Measurements from ENCODE around the gene SH3PXD2A.
"Not testable (repeated sequence)": the region's sequence is repeated elsewhere in the genome, so short reads cannot be mapped to it uniquely, and the experiment has no call there.

Gene SH3PXD2A

DNA sequence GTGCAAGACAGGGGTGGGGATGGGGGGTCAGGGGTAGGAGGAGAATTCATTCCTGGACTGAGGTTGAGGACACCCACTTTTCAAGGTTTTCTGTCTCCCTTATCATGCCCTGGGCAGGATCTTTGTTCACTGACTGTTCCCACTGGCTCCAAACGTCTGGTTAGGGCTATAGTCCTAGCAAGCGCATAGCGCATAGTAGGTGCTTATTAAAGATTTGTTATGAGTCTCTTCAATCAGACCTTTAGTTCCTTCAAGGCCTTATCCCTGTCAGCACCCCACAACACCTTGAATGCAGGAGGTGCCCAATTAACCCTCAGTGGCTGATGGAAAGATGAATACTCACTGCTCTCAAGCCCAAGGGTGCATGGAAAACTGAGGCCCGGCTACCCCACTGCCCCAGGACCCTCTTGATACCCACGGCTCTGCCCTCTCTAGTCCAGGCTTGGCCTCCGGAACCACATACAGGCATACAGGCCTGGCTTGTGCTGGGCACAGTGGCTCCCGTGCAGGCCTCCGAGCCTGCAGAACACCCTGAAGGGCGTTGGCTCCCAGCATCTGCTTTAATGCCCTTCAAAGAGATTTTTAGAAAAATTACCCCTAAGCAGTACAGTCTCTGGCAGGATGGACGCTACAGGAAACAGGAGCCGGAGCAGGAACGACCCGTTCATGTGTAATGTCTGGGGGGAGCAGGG, 177.7 kb downstream of the SH3PXD2A start:
- in situ Hi-C loops (cut with MboI; ENCODE audit: low sequenced_read_pairs), result no loop called here

DNA sequence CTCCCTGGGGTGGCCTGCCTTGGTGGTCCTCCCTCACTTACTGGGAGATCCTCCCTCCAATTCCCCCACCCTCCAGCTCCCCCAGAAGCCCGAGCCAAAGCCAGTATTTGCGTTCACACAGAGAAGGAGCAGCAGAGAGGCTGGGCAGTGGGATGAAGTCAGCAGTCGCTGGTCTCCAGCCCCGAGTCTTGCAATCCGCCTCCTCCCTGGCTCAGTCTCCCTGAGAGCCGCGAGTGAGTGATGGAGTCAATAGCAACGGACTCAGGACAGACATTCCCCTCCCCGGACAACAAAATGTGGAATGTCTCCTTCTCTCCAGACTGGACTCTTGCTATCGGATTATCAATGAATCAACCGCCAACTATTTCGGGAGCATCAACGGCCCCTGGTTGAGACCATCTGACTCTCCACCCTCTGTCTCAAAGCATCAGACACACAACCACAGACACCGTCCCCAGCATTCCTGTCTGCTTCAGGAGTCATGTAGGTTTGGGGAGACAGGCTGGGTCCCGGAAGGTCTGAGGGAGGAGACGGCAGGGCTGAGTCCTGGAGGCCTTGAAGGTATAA, 178.4 kb downstream of the SH3PXD2A start:
- in situ Hi-C loops (cut with MboI; ENCODE audit: low sequenced_read_pairs), result no loop called here

DNA sequence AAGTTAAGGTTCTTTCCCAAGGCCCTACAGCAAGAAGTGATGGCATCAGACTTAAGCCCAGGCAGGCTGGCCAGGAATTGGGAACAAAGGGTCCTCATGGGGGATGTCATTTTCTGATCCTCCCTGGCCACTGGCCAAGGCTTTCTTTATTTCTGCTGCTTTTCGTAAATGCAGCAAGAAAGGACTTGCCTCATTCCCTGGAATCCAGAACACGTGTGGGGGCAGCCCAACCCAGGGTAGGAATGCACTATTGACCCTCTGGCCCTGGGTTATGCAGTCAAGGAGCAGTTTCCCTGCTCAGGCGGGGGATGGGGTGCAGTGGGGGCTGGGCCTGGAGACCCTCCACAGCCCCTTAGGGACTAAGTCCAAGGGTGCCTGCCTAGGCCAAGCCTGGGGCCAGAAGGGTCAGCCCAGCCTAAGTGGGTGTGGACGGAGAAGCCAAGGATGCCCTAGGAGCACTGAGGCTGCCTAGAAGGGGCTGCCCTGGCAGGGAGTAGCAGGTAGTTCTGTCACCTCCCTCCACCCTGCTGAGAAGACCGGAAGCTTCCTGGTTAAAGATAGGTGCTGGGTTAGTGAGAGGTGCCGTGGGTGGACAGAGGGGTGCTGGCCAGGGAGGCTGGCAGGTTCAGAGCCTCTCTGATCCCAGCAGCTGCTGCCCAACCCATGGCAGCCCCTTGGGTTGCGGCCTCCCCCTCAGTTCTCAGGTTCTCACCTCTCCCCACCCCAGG, 179.2 kb downstream of the SH3PXD2A start:
- in situ Hi-C loops (cut with MboI; ENCODE audit: low sequenced_read_pairs), result no loop called here

DNA sequence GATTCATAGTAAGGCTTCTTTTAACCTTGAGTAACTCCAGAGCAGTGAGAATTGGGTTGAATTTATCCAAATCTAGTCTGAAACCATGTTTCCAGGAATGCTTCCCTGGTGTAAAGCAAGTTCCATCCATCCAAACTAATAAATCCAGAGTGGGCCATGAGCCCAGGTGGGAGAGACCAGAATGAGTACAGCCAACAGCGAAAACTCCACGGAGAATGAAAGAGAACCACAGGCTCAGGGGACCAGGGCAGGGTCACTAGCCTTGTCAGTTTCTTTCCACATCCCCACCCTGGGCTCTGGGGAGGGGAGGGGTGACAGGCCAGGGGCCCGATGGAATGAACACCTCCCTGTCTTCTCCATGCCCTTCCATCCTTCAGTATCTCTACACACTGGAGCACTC, 181.8 kb downstream of the SH3PXD2A start:
- in situ Hi-C loops (cut with MboI; ENCODE audit: low sequenced_read_pairs), result no loop called here

DNA sequence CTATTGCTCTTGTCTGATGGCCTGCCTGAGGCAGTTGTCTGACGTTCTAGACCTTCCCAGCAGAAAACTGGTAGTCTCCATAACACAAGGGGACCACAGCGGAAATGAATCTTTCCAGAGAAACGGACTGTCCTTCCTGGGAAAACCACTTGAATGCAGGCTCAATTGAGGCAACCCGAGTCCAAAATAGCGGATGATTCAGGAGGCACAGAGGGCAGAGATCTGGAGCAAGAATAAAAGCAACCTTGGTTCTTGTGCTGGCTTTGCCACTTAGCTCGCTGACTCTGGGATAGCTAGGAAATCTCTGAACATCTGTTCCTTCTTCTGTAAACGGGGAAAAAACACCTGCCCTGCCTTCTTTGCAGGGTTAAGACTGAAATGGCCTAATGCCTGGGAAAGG, 183.0 kb downstream of the SH3PXD2A start:
- in situ Hi-C loops (cut with MboI; ENCODE audit: low sequenced_read_pairs), result no loop called here

DNA sequence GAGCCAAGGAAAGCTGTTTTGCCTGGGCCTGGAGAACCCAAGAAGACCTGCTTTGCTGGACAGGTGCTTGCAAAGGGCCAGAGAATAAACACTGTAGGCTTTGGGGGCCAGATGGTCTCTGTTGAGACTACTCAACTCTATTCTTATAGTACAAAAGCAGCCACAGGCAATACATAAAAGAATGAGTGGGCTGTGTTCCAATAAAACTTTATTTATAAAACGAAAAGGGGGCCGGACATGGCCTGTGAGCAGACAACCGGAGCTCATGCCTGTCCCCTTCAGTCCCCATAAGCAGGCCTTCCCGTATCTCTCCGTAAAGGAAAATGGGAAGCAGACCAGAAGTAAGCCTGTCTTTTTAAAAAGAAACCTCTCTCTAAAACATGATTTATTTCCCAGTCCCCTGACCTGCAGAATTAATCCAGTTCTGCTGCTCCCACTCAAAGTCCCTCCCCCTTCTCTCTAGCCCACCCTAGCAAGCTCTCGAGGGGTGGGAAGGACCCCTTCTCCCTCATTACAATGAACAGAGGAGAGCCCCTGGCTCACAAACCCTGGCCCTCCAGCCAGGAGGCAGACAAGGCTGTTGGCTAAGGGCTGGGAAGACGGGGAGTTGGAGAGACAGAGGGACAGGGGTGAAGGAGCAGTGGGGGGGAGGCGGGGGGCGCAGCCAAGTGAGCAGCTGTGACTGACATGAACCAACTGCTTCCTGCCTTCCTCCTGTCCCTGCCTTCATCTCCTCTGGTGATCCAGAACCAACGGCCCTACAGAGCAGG, 184.1 kb downstream of the SH3PXD2A start:
- in situ Hi-C loops (cut with MboI; ENCODE audit: low sequenced_read_pairs), result no loop called here

DNA sequence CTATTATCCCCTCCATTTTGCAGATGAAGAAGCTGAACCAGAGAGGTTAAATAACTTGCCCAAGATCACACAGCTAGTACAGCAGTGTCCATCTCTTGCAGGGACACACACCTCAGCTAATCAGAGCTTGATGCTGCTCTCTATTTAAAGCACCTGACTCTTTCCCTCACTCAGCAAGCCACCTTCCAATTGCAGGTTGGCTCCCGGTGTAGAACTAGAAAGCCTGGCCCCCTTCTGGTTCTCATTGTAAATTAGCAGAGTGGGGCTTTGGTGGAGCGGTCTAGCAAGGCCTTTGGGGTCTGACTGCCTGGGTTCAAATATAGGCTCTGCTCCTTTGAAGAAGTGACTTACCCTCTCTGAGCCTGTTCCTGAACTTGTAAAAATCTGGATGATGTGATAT, 185.4 kb downstream of the SH3PXD2A start:
- in situ Hi-C loops (cut with MboI; ENCODE audit: low sequenced_read_pairs), result no loop called here

DNA sequence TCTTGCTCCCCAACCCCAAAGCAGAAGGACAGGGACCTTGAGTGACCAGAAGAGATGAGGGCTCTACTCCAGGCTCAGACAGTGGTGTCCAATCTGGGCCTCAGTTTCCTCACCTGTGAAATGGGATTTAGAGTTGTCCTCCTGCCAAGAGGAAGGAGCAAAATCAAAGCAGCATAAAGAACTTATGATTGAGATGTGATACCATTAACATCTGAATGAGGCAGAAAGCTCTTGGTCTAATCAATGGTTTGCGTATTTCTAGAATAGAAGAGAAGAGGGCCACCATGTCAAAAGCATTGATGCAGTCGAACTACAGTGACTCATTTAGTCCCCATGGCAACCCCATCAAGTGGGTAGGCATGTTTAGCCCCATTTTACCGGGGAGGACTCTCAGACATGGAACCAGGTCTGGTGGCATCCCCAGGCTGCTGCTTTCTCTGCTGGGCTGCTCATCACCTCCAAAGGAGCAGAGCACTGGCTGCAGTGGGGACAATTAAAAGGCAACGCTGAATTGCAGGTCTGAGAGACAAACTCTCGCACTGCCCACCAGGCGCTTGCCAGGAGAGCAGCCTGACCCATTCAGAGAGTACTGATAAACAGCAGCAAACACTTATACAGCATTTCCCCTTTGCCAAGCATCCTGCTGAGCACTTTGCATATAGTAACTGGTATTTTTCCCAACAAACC, 186.0 kb downstream of the SH3PXD2A start:
- in situ Hi-C loops (cut with MboI; ENCODE audit: low sequenced_read_pairs), result no loop called here

DNA sequence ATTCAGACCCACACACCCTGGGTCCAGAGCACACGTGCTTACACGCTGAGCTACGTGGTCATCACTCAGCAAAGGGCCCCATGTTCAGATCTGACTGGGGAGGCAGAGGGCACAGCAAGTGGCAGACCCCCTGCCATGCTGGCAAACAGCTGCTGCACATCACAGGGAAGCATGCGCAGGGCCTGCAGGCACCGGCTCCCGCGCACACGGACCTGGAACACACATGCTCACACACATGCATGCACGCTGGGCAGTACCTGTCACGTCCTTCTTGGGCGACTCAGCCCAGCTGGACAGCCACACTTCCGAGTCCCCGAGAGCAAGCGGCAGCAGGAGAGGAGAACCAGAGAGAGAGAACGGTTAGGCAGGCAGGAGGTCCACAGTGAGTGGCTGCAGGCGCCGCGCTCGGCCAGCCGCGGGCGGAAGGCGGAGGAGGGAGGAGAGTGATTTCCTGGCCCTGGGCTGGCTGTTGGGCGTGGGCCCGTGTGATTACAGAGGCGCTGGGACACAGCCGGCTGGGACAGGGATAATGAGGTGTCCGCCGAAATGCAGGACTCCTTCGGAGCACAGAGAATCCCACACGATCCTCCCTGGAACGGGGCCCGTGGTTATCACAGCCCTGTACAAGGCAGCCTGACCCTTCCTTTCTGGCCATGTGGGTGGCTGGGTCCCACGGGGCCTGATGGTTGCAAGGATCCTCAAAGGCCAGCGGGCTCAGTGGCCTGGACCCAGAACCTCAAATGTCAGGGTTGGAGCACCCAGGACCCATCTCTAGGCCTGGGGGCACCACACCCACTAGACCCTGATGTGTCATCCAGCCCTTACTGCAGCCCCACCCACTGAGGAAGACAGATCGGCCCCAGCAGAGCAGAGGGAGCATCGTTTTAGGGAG, 186.8 kb downstream of the SH3PXD2A start:
- in situ Hi-C loops (cut with MboI; ENCODE audit: low sequenced_read_pairs), result no loop called here

DNA sequence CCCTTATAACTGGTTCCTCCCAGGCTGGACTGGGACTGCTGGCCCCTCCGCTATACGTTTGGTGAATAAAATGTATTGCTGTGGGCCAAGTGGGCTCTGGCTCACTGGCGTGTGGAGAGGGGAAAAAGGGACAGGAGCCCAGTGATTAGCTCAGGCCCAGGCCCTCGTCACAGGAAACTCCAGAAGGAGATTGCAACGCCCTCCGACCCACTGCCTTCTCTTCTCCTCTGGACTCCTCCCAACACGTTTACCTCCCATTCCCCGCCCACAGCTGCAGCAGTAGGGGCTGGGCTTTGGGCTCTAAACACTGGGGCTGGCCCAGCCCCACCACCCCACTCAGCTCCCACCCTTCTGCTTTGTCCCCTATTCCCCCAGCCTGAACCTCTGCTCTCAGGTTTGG, 188.0 kb downstream of the SH3PXD2A start:
- in situ Hi-C loops (cut with MboI; ENCODE audit: low sequenced_read_pairs), result no loop called here

DNA sequence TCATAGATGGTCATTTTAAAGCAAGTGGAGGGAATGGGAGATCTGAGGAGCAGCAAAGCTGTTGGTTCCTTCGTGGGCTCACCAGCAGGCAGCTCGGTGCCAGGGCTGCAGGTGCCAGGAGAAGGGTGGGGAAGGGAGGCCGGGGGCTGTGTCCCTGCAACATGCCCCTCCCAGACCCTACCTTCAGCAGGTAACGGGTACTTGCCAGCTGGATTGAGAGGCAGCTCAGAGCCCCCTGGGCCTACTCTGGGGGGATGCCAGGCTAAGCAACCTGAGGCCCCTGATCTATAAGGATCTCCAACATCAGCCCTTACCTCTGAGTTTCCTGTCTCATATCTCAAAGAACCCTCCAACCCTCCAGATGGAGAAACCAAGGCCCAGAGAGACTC, 188.6 kb downstream of the SH3PXD2A start:
- in situ Hi-C loops (cut with MboI; ENCODE audit: low sequenced_read_pairs), result no loop called here

DNA sequence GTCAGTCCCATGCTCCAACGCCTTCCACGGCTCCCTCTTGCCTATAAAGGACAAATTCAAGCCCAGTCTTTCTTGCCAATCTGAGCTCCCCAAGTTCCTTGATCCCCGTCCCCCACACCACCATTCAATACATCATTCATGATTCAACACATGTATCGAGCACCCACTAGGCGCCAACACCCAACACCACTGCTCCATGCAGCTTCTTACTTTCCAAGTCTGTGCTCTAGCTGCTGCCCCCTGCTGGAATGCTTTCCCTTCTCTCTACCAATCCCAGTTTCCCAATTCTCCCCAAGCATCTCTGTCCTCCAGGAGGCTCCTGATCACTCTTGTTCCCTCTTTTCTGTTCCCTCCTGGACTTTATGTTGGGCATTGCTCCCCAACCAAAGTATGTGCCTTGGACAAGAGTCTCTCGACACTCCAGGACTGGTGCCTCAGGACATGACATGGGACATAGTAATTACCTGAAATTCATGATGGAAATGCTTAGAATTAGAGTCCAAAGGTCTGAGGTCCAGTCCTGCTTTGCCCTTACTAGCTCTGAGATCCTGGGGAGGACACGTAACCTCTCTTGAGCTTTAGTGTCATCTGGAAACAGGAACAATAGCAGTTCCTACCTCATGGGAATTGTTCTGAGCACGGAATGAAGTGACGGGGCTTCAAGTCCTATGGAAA, 189.2 kb downstream of the SH3PXD2A start:
- in situ Hi-C loops (cut with MboI; ENCODE audit: low sequenced_read_pairs), result no loop called here

DNA sequence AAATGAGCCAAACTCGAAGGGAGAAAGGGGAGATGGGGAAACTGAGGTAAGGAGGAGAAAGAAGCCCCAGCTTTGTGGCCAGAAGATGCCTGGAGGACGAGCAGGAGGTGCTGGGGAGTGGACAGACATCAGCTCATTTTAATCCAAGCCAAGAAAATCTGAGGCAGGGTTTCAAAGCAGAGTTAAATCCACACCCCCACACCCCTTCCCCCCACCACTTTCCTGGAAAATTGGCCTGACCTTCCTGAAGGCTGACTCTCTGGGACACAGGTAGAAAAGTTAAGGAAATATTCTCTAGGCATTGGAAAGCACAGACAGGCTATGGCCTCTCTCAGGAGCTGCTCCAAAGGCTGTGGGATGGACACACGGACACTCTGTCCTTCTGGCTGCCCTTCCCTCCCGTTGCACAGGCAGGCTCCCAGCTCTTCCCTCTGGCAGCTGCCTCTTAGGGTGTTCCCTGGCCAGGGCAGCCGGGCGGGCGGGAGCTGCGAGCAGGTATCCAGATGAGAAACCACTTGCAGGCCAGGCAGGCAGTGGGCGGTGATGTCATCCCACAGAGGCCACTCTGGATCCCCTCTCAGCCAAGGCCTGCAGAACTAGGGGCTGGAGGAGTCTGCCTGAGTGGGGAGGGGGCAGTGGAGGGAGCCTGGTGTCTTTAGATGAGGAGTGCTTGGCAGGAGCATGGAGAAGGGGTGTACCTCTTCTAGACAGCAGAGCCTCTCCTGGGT, 190.1 kb downstream of the SH3PXD2A start:
- in situ Hi-C loops (cut with MboI; ENCODE audit: low sequenced_read_pairs), result no loop called here

DNA sequence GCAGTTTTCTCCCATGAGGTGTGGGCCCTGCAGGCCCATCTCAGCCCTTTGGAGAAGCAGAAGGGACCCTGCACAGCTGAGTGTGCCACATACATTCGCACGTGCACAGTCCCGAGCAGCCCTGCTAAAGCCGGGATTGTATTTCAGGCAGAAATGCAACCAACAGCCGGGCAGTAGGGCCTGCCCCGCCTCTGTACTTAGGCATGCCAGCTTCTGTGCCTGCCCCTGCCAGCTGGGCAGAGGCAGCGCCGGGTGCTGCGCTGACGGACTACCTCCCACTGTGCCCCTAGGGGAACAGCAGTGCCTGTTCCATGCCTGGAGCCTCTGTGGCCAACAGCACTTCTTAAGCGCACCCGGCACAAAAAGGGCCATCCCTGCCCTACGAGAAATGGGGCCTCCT, 191.6 kb downstream of the SH3PXD2A start:
- in situ Hi-C loops (cut with MboI; ENCODE audit: low sequenced_read_pairs), result no loop called here

DNA sequence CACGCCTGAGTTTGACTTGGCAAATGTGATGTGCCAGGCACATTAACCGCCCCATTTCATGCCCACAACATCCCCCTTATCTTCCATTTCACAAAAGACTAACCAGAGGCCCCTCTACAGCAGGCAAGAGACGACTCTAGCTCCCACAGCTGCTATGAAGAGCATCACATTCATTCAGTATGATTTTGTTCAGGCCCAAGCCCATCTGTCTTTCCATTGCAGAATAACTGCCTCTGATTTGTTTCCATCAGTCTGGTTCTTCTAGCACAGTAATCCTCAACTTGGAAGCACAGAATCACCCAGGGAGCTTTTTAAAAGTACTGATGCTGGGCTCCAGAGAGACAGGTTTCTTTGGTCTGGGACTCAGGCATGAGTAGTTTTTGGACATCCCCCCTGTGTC, 192.1 kb downstream of the SH3PXD2A start:
- in situ Hi-C loops (cut with MboI; ENCODE audit: low sequenced_read_pairs), result no loop called here

DNA sequence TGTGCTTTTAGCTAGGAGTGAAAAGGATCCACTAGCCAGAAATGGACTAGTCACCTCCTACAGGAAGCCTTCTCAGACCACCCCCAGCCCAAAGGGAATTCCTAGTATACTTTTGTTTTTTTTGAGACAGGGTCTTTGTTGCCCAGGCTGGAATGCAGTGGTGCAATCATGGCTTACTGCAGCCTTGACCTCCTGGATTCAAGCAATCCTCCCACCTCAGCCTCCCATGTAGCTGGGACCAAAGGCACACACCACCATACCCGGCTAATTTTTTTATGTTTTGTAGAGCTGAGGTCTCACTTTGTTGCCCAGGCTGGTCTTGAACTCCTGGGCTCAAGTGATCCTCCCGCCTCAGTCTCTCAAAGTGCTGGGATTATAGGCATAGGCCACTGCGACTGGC, 192.7 kb downstream of the SH3PXD2A start:
- in situ Hi-C loops (cut with MboI; ENCODE audit: low sequenced_read_pairs), result not testable (repeated sequence)

DNA sequence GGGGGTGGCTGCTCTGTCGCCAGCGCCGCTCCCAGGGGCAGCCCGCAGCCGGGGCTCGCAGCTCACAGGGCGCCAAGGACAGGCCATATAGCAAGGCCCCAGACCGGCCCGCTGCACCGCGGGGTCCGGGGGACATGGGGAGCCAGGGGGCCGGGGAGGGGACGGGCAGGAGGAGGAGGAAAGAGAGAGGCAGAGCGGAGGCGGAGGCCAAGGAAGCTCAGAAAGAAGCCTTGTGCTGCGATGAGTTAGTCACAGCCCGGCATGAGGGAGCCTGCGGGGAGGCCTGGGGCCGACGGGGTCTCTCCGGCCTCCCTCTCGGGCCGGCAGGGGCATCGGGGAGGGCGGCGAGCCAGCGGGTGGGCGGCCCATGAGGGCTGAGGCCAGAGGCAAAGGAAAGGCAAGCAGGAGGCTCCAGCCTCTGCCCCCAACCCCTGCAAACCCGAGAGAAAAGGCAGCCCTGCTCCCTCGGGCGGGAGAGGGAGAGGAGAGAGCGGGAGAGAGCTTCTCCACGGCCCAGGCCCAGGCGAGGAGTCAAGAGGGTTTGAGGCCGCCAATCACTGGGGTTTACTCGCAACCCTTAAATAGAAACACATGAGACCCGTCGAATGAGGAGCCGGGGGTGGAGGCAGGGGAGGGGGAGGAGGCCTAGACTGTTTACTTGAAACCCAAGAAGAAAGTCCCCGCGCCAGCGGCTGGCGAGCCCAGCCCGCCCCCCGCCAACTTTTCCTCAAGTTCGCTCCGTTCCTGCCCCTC, 194.0 kb downstream of the SH3PXD2A start:
- in situ Hi-C loops (cut with MboI; ENCODE audit: low sequenced_read_pairs), result no loop called here

Data from HL-60/S4 treated with retinoic acid at 250 ng/mL for 4 days and 3 days (cell line).